ENCODE data around the gene SMPD2. TPM values are rescaled to one million over a fixed set of nuclear protein-coding genes. Genes with fewer than 3 reads are reported as not detected.
A peak's percentile ranks its signal among the peaks of the same experiment; 100 is the strongest.

The SMPD2 gene
- total and polyA plus RNA-seq, 2 donors (not counting 3 experiments of a cell fraction or from before 2014, with no cell fraction given) = 6.9 to 10.0 TPM

DNA sequence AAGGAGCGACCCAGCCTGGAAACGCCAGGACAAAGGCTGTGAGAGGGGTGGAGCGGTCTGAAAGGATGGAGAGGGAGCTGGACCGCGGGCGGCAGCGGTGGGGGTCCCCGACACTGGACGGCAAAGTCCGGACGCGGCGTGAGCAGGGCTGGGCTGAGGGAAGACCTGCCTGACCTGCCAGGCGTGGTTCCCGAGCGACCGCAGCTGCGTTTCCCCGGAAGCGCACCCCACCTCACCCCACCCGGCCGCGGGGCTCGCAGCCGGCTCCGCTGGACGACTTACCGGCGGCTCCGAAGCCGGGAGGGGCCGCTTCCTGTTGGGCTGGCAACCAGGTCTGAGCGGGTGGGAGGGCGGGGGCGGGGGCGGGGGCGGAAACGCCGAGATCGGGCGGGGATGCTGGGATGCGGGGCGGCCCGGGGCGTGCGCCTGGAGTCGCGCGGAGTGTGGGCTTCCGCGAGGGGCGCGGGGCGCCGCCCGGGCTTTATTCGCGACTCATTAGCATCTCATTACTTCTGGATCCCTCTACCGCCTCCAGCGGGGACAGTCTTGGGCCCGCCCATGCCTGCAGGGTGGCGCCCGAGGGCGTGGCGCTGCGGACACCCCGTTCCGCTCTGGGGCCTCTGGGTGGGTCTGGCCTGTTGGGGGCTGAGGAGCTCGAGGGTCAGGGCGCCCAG is 15.1 kb downstream of the SMPD2 start, which contains the start of gene MICAL1:
Gene MICAL1, minus strand, starts transcription at position 336 of the 674 bp plus-strand sequence. CDS start 1,576 bp downstream, outside the sequence.
- ChIA-PET CTCF (interaction anchor here (0.6 to 1.8 kb wide), 7 partner anchors 9 to 268 kb away, joined by 3 to 11 read pairs (median 3); partner anchors contain the start of genes CD164, PPIL6, SMPD2 and ZBTB24), POLR2A (no interaction called here)
- Histone ChIP-seq H3K4me3 (replicated peaks in 1 of 3; ENCODE audit: insufficient read depth in 1 of 3, low read depth in 1 of 3, low read length in 3 of 3) (peak within 1 kb of the TSS; percentile 66 to 73 (median 69)), H3K27me3 (ENCODE audit: control insufficient read depth in 2 of 2, insufficient read depth in 2 of 2, low read length in 2 of 2) (no peaks in the 10 kb centered on the region), H3K36me3 (ENCODE audit: control insufficient read depth in 2 of 2, extremely low read depth in 1 of 2, insufficient read depth in 2 of 2, low read length in 2 of 2) (no peaks in the 10 kb centered on the region), H3K79me2 (ENCODE audit: control insufficient read depth, insufficient read depth, low read length) (no peaks in the 10 kb centered on the region), H3K9me3 (replicated peaks; ENCODE audit: control insufficient read depth, insufficient read depth, low read length) (no peaks in the 10 kb centered on the region), H4K20me1 (replicated peaks; ENCODE audit: control insufficient read depth, extremely low read depth, insufficient read depth, low read length) (no peaks in the 10 kb centered on the region), H3K27ac (ENCODE audit: insufficient read depth, low read depth, low read length) (no peak within 1 kb of the TSS), H2AFZ (ENCODE audit: low read depth, low read length) (peak within 1 kb of the TSS; percentile 98), H3K4me1 (ENCODE audit: control insufficient read depth, extremely low read depth, insufficient read depth, low read length) (peaks cover 7% of the 10 kb centered on the region), H3K4me2 (ENCODE audit: insufficient read depth, low read length) (peak within 1 kb of the TSS; percentile 71), H3K9me1 (replicated peaks; ENCODE audit: control insufficient read depth, extremely low read depth, insufficient read depth, low read length) (no peaks in the 10 kb centered on the region), H3K9ac (replicated peaks; ENCODE audit: extremely low read depth, insufficient read depth, low read length) (peak within 1 kb of the TSS; percentile 43)
- FAIRE-seq = peak; percentile 4
- no TSS peak for BruUV-seq (replicated peaks)
- TF ChIP-seq, protein P1, sequence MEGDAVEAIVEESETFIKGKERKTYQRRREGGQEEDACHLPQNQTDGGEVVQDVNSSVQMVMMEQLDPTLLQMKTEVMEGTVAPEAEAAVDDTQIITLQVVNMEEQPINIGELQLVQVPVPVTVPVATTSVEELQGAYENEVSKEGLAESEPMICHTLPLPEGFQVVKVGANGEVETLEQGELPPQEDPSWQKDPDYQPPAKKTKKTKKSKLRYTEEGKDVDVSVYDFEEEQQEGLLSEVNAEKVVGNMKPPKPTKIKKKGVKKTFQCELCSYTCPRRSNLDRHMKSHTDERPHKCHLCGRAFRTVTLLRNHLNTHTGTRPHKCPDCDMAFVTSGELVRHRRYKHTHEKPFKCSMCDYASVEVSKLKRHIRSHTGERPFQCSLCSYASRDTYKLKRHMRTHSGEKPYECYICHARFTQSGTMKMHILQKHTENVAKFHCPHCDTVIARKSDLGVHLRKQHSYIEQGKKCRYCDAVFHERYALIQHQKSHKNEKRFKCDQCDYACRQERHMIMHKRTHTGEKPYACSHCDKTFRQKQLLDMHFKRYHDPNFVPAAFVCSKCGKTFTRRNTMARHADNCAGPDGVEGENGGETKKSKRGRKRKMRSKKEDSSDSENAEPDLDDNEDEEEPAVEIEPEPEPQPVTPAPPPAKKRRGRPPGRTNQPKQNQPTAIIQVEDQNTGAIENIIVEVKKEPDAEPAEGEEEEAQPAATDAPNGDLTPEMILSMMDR (IDR thresholded peaks at IDR 0.05; ENCODE audit: extremely low read depth in 1 of 2, insufficient read depth in 1 of 2, low read depth in 1 of 2, low read length in 2 of 2) = peak; percentile 23 to 44
- peak; percentile 46 for TF ChIP-seq POLR2AphosphoS5 (IDR thresholded peaks at IDR 0.05; ENCODE audit: insufficient read depth, low read depth, low read length)
- no peak for TF ChIP-seq FOS (IDR thresholded peaks at IDR 0.05; ENCODE audit: borderline replicate concordance, insufficient read depth, low read length)
- no peak for TF ChIP-seq GATA2 (IDR thresholded peaks at IDR 0.05; ENCODE audit: insufficient read depth, insufficient read length, low read depth, low read length)
- TF ChIP-seq JUN (IDR thresholded peaks at IDR 0.05; ENCODE audit: borderline replicate concordance, insufficient read depth, insufficient read length, low read depth) = no peak
- TF ChIP-seq MYC (IDR thresholded peaks at IDR 0.05; ENCODE audit: low read depth, low read length) = no peak
- TF ChIP-seq, protein P2, sequence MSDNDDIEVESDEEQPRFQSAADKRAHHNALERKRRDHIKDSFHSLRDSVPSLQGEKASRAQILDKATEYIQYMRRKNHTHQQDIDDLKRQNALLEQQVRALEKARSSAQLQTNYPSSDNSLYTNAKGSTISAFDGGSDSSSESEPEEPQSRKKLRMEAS (IDR thresholded peaks at IDR 0.05; ENCODE audit: insufficient read depth, insufficient read length) = no peak
- no peak for TF ChIP-seq EZH2 (IDR thresholded peaks at IDR 0.05; ENCODE audit: borderline replicate concordance, low read depth, low read length, severe bottlenecking)
- TF ChIP-seq POLR2A (IDR thresholded peaks at IDR 0.05; ENCODE audit: low read depth, low read length) = peak; percentile 68
- dilution Hi-C loops (cut with MboI; ENCODE audit: extremely low pct_ligation_motif_present, low sequenced_read_pairs) (no loop called here), intact Hi-C loops (cut with micrococcal nuclease) (loop anchor here (1.0 kb wide), 1 partner anchor 15 kb away; the partner anchor contains the start of genes PPIL6 and SMPD2)
- DNase-seq (ENCODE audit: low read depth, low spot score) = peak; percentile 22

Measured in endothelial cell of umbilical vein (primary cell).